Lower leg skin (tissue), 4 donors: ENCODE results near the gene ZNF841. TPM values are rescaled to one million over a fixed set of nuclear protein-coding genes. Genes with fewer than 3 reads are reported as not detected.
"Not testable (repeated sequence)": the region's sequence is repeated elsewhere in the genome, so short reads cannot be mapped to it uniquely, and the experiment has no call there.

Source experiments
- DNase-seq, 2 donors: peaks; one replicate each; pipeline ENCODE4 v3.0.0-alpha.2; 2019; ENCODE audit warnings: low spot score in 2 of 2
- H3K4me3 ChIP-seq: fragments of 200-600 bp; sonication (generic); 2 replicates; pipeline ENCODE4 v1.5.1; 2017; ENCODE audit warnings: mild to moderate bottlenecking, low read depth; ENCODE audit not compliant: poor library complexity, severe bottlenecking
- POLR2A ChIP-seq, 2 donors: fragments of 450-650 bp; IDR thresholded peaks; one replicate each; pipeline ENCODE4 v1.6.1; 2016 to 2017; ENCODE audit warnings: antibody characterized with exemption in 2 of 2, mild to moderate bottlenecking in 1 of 2, moderate library complexity in 1 of 2
- WGBS, 2 donors: methylation state at CpG; one replicate each; pipeline ENCODE4 v1.1.5; 2018; 5-methylcytosine and 5-hydroxymethylcytosine counted together
- intact Hi-C: fragments of 100-400 bp; cut with DNase I; formaldehyde crosslinking; loops from one replicate; pipeline ENCODE4 v1.15.0; 2023; ENCODE audit warnings: low total_unique reads
- total RNA-seq, 4 donors: library from RNA; depleted of rRNA; stranded (reverse); fragments of >200 nt; gene quantifications; one replicate each; pipeline ENCODE4 v1.1.0, GENCODE V29; 2016
- TF ChIP-seq, protein P1 (sequence below), 3 donors: fragments of 450-650 bp; IDR thresholded peaks; one replicate each; pipeline ENCODE4 v1.5.1; 2016; ENCODE audit warnings: antibody characterized with exemption in 3 of 3, mild to moderate bottlenecking in 3 of 3, moderate library complexity in 2 of 3

The ZNF841 gene
- total RNA-seq, 4 donors from 2014 or later, result 15.0 to 34.1 (median 19.3) TPM

DNA sequence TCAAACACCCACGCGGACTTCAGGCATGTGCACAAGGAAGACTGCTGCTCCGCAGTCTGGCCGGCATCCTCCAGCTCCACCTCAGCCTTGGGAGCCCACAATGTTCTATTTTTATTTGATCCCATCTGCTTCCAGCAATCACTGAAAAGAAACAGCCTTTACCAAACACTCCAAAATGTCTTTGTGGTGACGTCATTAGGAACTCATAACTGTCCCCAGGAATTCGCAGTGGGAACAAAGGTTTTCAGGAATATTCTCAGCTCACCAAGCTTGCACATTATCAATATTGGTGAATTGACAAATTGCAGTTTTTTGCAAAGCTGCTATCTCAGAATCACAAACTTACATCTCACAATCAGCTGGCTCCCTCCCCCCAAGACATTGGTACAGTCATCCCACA is 15.2 kb upstream of the ZNF841 start:
- TF ChIP-seq, protein P1, sequence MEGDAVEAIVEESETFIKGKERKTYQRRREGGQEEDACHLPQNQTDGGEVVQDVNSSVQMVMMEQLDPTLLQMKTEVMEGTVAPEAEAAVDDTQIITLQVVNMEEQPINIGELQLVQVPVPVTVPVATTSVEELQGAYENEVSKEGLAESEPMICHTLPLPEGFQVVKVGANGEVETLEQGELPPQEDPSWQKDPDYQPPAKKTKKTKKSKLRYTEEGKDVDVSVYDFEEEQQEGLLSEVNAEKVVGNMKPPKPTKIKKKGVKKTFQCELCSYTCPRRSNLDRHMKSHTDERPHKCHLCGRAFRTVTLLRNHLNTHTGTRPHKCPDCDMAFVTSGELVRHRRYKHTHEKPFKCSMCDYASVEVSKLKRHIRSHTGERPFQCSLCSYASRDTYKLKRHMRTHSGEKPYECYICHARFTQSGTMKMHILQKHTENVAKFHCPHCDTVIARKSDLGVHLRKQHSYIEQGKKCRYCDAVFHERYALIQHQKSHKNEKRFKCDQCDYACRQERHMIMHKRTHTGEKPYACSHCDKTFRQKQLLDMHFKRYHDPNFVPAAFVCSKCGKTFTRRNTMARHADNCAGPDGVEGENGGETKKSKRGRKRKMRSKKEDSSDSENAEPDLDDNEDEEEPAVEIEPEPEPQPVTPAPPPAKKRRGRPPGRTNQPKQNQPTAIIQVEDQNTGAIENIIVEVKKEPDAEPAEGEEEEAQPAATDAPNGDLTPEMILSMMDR (IDR thresholded peaks at IDR 0.05), result no peak
- TF ChIP-seq POLR2A (IDR thresholded peaks at IDR 0.05), result no peak
- intact Hi-C loops, result no loop called here
- H3K4me3 ChIP-seq, result no peak overlapping the region
- DNase-seq, result no peak
- WGBS, 2 donors, result 94 to 99% methylated on average over 6 of the region's 6 CpGs

DNA sequence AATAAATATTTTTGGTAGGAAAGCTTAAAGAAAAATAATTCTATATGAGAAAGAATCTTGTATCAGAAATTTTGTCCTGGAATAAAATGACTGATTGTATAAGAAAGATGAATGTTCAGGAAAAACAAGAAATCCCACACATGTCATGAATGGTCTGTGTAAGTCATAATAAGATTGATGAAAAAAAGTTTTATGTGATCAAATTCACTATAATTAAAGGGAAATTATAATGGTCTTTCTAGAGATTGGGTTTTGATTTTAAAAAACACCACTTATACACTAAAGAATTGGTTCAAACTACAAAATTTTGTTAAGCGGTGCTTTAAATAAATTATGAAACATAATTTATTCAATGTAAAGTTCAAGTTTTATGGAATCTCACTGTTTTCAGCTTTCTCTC is 7.2 kb upstream of the ZNF841 start:
- DNase-seq, result no peak
- TF ChIP-seq, protein P1 (IDR thresholded peaks at IDR 0.05), result no peak
- TF ChIP-seq POLR2A (IDR thresholded peaks at IDR 0.05), result no peak
- intact Hi-C loops, result no loop called here
- 96% methylated on average over 1 of the region's 1 CpG for WGBS, 2 donors
- H3K4me3 ChIP-seq, result no peak overlapping the region

DNA sequence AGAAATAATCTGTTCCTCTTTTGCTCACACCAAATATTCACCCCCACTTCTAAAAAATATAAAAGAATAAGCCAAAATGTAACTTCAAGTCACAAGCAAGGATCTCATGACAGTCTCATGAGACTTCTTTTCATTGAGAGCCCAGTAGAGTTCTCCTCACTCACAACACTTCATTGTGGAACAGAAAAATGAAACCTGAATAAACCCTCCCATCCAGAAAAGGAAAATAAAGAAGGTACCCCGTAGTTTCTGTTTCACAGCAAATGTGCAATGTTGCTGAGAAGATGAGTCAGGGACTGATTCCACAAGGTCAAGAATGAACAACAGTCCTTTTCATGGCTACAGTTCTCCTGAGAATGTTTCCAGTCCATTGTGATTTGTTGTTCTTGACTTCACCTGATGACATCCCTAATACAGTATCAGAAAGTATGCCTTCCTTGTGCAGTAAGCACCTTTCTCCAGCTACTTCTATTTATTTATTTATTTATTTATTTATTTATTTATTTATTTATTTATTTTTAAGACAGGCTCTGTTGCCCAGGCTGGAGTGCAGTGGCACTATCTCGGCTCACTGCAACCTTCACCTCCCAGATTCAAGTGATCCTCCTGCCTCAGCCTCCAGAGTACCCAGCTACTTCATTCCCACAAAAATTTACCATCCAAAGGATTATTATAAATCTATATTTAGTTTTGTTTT is 6.4 kb upstream of the ZNF841 start:
- no peak overlapping the region for H3K4me3 ChIP-seq
- intact Hi-C loops, result no loop called here
- WGBS, 2 donors, result 76 to 77% methylated on average over 2 of the region's 2 CpGs
- DNase-seq, result no peak
- TF ChIP-seq POLR2A (IDR thresholded peaks at IDR 0.05), result no peak
- TF ChIP-seq, protein P1 (IDR thresholded peaks at IDR 0.05), result no peak

DNA sequence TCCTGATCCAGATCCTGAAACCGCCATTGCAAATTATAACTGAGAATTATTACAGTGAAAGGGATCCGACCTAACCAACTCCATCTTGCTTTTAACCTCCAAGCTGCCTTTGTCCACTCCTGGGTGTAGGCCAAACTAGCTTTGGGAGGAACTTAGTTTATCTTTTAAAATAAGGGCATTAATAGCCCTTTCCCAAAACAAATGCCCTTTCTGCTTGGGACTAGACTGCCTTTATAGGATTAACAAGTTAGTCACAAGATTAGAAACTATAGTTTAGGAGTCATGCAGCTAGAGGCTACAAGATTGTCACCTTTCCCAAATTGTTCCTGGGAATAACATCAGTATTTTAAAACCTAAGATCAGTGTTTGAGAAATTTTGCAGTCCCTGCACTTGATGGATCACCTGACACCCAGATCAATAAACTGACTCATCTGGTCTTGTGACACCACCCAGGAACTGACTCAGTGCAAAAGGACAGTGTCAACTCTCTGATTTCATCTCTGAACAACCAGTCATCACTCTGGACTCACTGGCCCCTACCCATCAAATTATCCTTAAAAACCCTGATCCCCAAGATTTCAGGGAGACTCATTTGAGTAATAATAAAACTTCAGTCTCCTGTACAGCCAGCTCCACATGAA is 4.1 kb upstream of the ZNF841 start:
- 89 to 93% methylated on average over 2 of the region's 2 CpGs for WGBS, 2 donors
- DNase-seq, result no peak
- no peak overlapping the region for H3K4me3 ChIP-seq
- intact Hi-C loops, result no loop called here
- no peak for TF ChIP-seq POLR2A (IDR thresholded peaks at IDR 0.05)
- TF ChIP-seq, protein P1 (IDR thresholded peaks at IDR 0.05), result no peak

DNA sequence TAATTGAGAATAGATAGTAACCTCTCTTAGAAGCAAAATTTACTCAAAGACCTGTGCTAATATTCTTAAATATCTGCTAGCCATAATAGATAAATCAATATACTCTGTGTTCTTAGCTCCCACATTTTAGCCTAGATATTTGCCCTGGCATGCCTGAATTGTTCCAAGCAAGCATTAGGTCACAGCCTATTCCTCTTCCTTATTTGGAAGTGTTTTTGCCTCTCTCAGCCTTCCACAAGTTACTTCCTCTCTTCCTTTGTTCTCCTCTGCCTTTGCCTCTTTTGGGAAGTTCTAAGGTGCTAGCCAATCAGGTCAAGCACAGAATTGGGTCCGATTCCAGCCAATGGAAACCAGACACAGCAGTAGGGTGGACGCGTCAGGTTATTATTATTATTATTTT is 851 bp upstream of the ZNF841 start:
- H3K4me3 ChIP-seq, DNase-seq, intact Hi-C loops: not testable (repeated sequence)
- WGBS, 2 donors, result 78 to 84% methylated on average over 3 of the region's 3 CpGs

DNA sequence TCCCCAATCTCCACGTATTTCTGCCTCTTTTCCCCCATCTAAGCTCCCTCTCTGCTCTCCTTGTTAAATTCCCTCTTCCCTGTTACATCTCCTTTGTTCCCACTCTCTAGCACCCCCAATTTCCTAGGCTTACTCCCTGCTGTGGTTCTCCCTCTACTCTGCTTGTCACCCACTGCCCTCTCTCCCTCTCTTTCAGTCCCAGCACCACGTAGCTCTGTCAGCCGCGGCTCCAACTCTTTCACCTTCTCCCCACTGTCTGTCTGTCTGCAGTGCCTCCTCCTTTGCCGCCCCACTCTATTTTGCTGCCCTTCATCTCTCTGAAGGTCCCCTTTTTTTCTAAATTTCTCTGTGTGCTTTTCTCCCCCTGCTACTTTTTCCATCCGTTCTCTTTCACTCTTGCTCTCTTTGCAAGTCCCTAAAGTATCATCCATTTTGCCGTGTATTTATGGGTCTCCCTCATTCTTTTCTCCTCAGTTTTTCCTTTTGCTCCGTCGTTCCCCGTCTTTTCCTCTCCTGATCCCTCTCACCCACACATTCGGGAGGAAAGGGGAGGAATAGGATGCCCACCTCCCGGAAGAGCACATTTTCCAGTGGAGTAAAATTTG is 937 bp downstream of the ZNF841 start:
- WGBS, 2 donors, result 4 to 5% methylated on average over 12 of the region's 12 CpGs
- DNase-seq, result no peak
- TF ChIP-seq, protein P1 (IDR thresholded peaks at IDR 0.05), result no peak
- no peak for TF ChIP-seq POLR2A (IDR thresholded peaks at IDR 0.05)
- intact Hi-C loops, result no loop called here
- peak overlapping the region; percentile 88 for H3K4me3 ChIP-seq
